GM21447 (cell line): ENCODE data around the gene PAGR1.
A peak's percentile ranks its signal among the peaks of the same experiment; 100 is the strongest.
"Not testable (repeated sequence)": the region's sequence is repeated elsewhere in the genome, so short reads cannot be mapped to it uniquely, and the experiment has no call there.

Experiments
- ATAC-seq: cut with Tn5 transposase; IDR thresholded peaks from one replicate; pipeline ENCODE4 v1.9.1; 2021; ENCODE audit not compliant: unreplicated experiment

PAGR1 gene

GRCh38 chr16:29862383-29862883 lies 46.5 kb downstream of the PAGR1 start:
- ATAC-seq = no peak

GRCh38 chr16:29862884-29863668 lies 47.1 kb downstream of the PAGR1 start, which contains the start of gene CDIPT:
Gene CDIPT, minus strand, starts transcription at chr16:29863226. Its CDS starts 369 bp downstream, at chr16:29862857.
- peak; percentile 94 for ATAC-seq

GRCh38 chr16:29863669-29863984 lies 47.7 kb downstream of the PAGR1 start:
- ATAC-seq = no peak

GRCh38 chr16:29864205-29864604 lies 48.3 kb downstream of the PAGR1 start:
- no peak for ATAC-seq

- no peak for ATAC-seq
Measured at GRCh38 chr16:29868396-29869009, 52.6 kb downstream of the PAGR1 start.

GRCh38 chr16:29869067-29869466 lies 53.1 kb downstream of the PAGR1 start:
- ATAC-seq = not testable (repeated sequence)
